ENCODE measurements around the gene NEO1.
A peak's percentile ranks its signal among the peaks of the same experiment; 100 is the strongest.
"Not testable (repeated sequence)": the region's sequence is repeated elsewhere in the genome, so short reads cannot be mapped to it uniquely, and the experiment has no call there.

The NEO1 gene

GRCh38 chr15:73293773-73294172, 241.5 kb downstream of the NEO1 start:
- no peak for TF ChIP-seq CTCF (IDR thresholded peaks at IDR 0.05; ENCODE audit: extremely low read depth, missing control alignments)
- DNase-seq (ENCODE audit: low spot score): no peak

GRCh38 chr15:73295630-73296286, 243.5 kb downstream of the NEO1 start:
- DNase-seq (ENCODE audit: low spot score): no peak

GRCh38 chr15:73296609-73297353, 244.5 kb downstream of the NEO1 start:
- no peak for DNase-seq (ENCODE audit: low spot score)
- no peak for TF ChIP-seq CTCF (IDR thresholded peaks at IDR 0.05; ENCODE audit: extremely low read depth, missing control alignments)

More at GRCh38 chr15:73295630-73296286, 243.5 kb downstream of the NEO1 start:
- no peak for TF ChIP-seq CTCF (IDR thresholded peaks at IDR 0.05; ENCODE audit: extremely low read depth, missing control alignments)

GRCh38 chr15:73298522-73299245, 246.4 kb downstream of the NEO1 start:
- no peak for DNase-seq (ENCODE audit: low spot score)
- no peak for TF ChIP-seq CTCF (IDR thresholded peaks at IDR 0.05; ENCODE audit: extremely low read depth, missing control alignments)

GRCh38 chr15:73300286-73300685, 248.0 kb downstream of the NEO1 start:
- DNase-seq (ENCODE audit: low spot score): not testable (repeated sequence)

- no peak for TF ChIP-seq CTCF (IDR thresholded peaks at IDR 0.05; ENCODE audit: extremely low read depth, missing control alignments)
- DNase-seq (ENCODE audit: low spot score): no peak
Observed at GRCh38 chr15:73303636-73304035, 251.4 kb downstream of the NEO1 start.

GRCh38 chr15:73305331-73306211, 253.3 kb downstream of the NEO1 start:
- TF ChIP-seq CTCF (IDR thresholded peaks at IDR 0.05; ENCODE audit: extremely low read depth, missing control alignments): peak; percentile 61
- peak; percentile 60 for DNase-seq (ENCODE audit: low spot score)

Measured in GM20000 (cell line).